NCI-H128 (cell line): Measurements from ENCODE around the gene RND2.
"Not testable (repeated sequence)": the region's sequence is repeated elsewhere in the genome, so short reads cannot be mapped to it uniquely, and the experiment has no call there.

Experiments
- DNase-seq: peaks from one replicate; lab custom pipeline; 2025; ENCODE audit not compliant: unreplicated experiment; lab: John Stamatoyannopoulos, UW

Gene RND2

GRCh38 chr17:43024407-43025289 lies at the start of gene RND2:
Gene RND2 (plus strand): TSS chr17:43025231. CDS start chr17:43025348, 117 bp downstream.
- DNase-seq = peak; percentile 87

- DNase-seq = no peak
These were observed 49.8 kb upstream of the RND2 start for GRCh38 chr17:42975265-42975664.

- DNase-seq = not testable (repeated sequence)
These were observed 49.3 kb upstream of the RND2 start for GRCh38 chr17:42975701-42976100.

- no peak for DNase-seq
These were observed 45.3 kb upstream of the RND2 start, which contains the start of gene PTGES3L for GRCh38 chr17:42979511-42980273. Gene PTGES3L (minus strand): TSS chr17:42980080. CDS start chr17:42980053, 27 bp downstream.

- DNase-seq = peak; percentile 61
These were observed 44.7 kb upstream of the RND2 start, which contains the start of gene RUNDC1 for GRCh38 chr17:42980274-42980765. Gene RUNDC1 (plus strand): TSS chr17:42980565. CDS start chr17:42980577, 12 bp downstream.

- no peak for DNase-seq
These were observed 44.1 kb upstream of the RND2 start for GRCh38 chr17:42980766-42981397.

- DNase-seq = no peak
These were observed 42.8 kb upstream of the RND2 start for GRCh38 chr17:42982266-42982665.

- DNase-seq = no peak
These were observed 39.8 kb upstream of the RND2 start for GRCh38 chr17:42985225-42985624.

- no peak for DNase-seq
These were observed 35.9 kb upstream of the RND2 start for GRCh38 chr17:42989141-42989540.

- no peak for DNase-seq
These were observed 35.0 kb upstream of the RND2 start for GRCh38 chr17:42989726-42990652.

GRCh38 chr17:42991471-42991870 lies 33.6 kb upstream of the RND2 start:
- no peak for DNase-seq

GRCh38 chr17:42992872-42993271 lies 32.2 kb upstream of the RND2 start:
- no peak for DNase-seq

GRCh38 chr17:42993913-42994312 lies 31.1 kb upstream of the RND2 start:
- not testable (repeated sequence) for DNase-seq

- no peak for DNase-seq
These were observed 27.5 kb upstream of the RND2 start for GRCh38 chr17:42997390-42997983.

- peak; percentile 95 for DNase-seq
These were observed 26.8 kb upstream of the RND2 start, which contains the start of gene RPL27 for GRCh38 chr17:42997984-42998938. Gene RPL27 (plus strand): TSS chr17:42998419. CDS start chr17:42998751, 332 bp downstream.

GRCh38 chr17:42999003-42999525 lies 26.0 kb upstream of the RND2 start:
- DNase-seq = no peak

- DNase-seq = not testable (repeated sequence)
These were observed 24.1 kb upstream of the RND2 start for GRCh38 chr17:43000894-43001293.

- no peak for DNase-seq
These were observed 21.4 kb upstream of the RND2 start for GRCh38 chr17:43003542-43004172.
